Jurkat, Clone E6-1 (cell line): ENCODE results near the gene OPCML.
A peak's percentile ranks its signal among the peaks of the same experiment; 100 is the strongest.

Experiments
- DNase-seq: peaks from one replicate; pipeline ENCODE4 v3.0.0-alpha.2; 2011; ENCODE audit warnings: low read depth, low spot score
- H3K4me3 ChIP-seq: 2 replicates; pipeline ENCODE4 v1.5.1; 2011; ENCODE audit warnings: mild to moderate bottlenecking, low read length, control low read depth, moderate library complexity

The OPCML gene

GRCh38 chr11:132962041-132962440, 570.3 kb downstream of the OPCML start:
- no peak for DNase-seq

GRCh38 chr11:132961453-132961852, 570.8 kb downstream of the OPCML start:
- no peak for DNase-seq
- no peak overlapping the region for H3K4me3 ChIP-seq

More at GRCh38 chr11:132962041-132962440, 570.3 kb downstream of the OPCML start:
- no peak overlapping the region for H3K4me3 ChIP-seq

GRCh38 chr11:132960273-132961078, 571.8 kb downstream of the OPCML start:
- no peak overlapping the region for H3K4me3 ChIP-seq
- DNase-seq: no peak

- no peak for DNase-seq
- no peak overlapping the region for H3K4me3 ChIP-seq
Observed at GRCh38 chr11:132959693-132960092, 572.6 kb downstream of the OPCML start.

- DNase-seq: no peak
- no peak overlapping the region for H3K4me3 ChIP-seq
Observed at GRCh38 chr11:132957881-132958280, 574.4 kb downstream of the OPCML start.

- H3K4me3 ChIP-seq: no peak overlapping the region
- no peak for DNase-seq
Observed at GRCh38 chr11:132948252-132948651, 584.0 kb downstream of the OPCML start.

GRCh38 chr11:132944569-132944944, 587.7 kb downstream of the OPCML start:
- H3K4me3 ChIP-seq: no peak overlapping the region
- DNase-seq: no peak

- H3K4me3 ChIP-seq: no peak overlapping the region
- no peak for DNase-seq
Observed at GRCh38 chr11:132943706-132944568, 588.4 kb downstream of the OPCML start.

GRCh38 chr11:132943357-132943705, 589.0 kb downstream of the OPCML start:
- no peak for DNase-seq
- no peak overlapping the region for H3K4me3 ChIP-seq

GRCh38 chr11:132942611-132943356, 589.5 kb downstream of the OPCML start:
- H3K4me3 ChIP-seq: no peak overlapping the region
- no peak for DNase-seq

- no peak overlapping the region for H3K4me3 ChIP-seq
- DNase-seq: no peak
Observed at GRCh38 chr11:132941761-132942160, 590.5 kb downstream of the OPCML start.

GRCh38 chr11:132941024-132941646, 591.2 kb downstream of the OPCML start:
- H3K4me3 ChIP-seq: no peak overlapping the region
- peak; percentile 2 for DNase-seq

GRCh38 chr11:132937016-132937415, 595.3 kb downstream of the OPCML start:
- DNase-seq: no peak
- H3K4me3 ChIP-seq: no peak overlapping the region

GRCh38 chr11:132935383-132935782, 596.9 kb downstream of the OPCML start:
- DNase-seq: no peak
- no peak overlapping the region for H3K4me3 ChIP-seq

- H3K4me3 ChIP-seq: no peak overlapping the region
- DNase-seq: no peak
Observed at GRCh38 chr11:132933703-132934102, 598.6 kb downstream of the OPCML start.

GRCh38 chr11:132925825-132926469, 606.4 kb downstream of the OPCML start:
- DNase-seq: no peak
- H3K4me3 ChIP-seq: no peak overlapping the region

GRCh38 chr11:132921597-132921996, 610.7 kb downstream of the OPCML start:
- DNase-seq: no peak
- H3K4me3 ChIP-seq: no peak overlapping the region

GRCh38 chr11:132920451-132921096, 611.7 kb downstream of the OPCML start:
- no peak for DNase-seq
- H3K4me3 ChIP-seq: no peak overlapping the region
